KMS-11 (cell line): ENCODE data around the gene HELZ.
A peak's percentile ranks its signal among the peaks of the same experiment; 100 is the strongest.

Experiments
- H2AFZ ChIP-seq: fragments of 200-600 bp; sonication (generic); 2 replicates; pipeline ENCODE4 v1.6.1; 2016; ENCODE audit warnings: antibody characterized with exemption, mixed run types, low read depth
- H3K27ac ChIP-seq: fragments of 200-600 bp; sonication (generic); 2 replicates; pipeline ENCODE4 v1.6.1; 2016; ENCODE audit warnings: mild to moderate bottlenecking, mixed run types
- H3K27me3 ChIP-seq: fragments of 200-600 bp; sonication (generic); 2 replicates; pipeline ENCODE4 v1.6.1; 2017; ENCODE audit warnings: mild to moderate bottlenecking, low read depth, mixed run types, moderate library complexity; ENCODE audit not compliant: insufficient read depth
- H3K36me3 ChIP-seq: fragments of 200-600 bp; sonication (generic); 2 replicates; pipeline ENCODE4 v1.6.1; 2017; ENCODE audit warnings: mild to moderate bottlenecking, mixed run types; ENCODE audit not compliant: insufficient read depth
- H3K4me1 ChIP-seq: fragments of 200-600 bp; sonication (generic); 2 replicates; pipeline ENCODE4 v1.6.1; 2016; ENCODE audit warnings: mild to moderate bottlenecking, low read depth, mixed run types; ENCODE audit not compliant: poor library complexity, severe bottlenecking
- H3K4me2 ChIP-seq: fragments of 200-600 bp; sonication (generic); 2 replicates; pipeline ENCODE4 v1.7.0; 2016; ENCODE audit warnings: mild to moderate bottlenecking, mixed run types
- H3K4me3 ChIP-seq: fragments of 200-600 bp; sonication (generic); IDR thresholded peaks from 2 replicates; pipeline ENCODE4 v1.6.1; 2017; ENCODE audit warnings: low read depth, low read length, mixed read lengths; ENCODE audit not compliant: insufficient read depth
- H3K79me2 ChIP-seq: fragments of 200-600 bp; sonication (generic); 2 replicates; pipeline ENCODE4 v1.6.1; 2016; ENCODE audit warnings: low read depth, mixed run types; ENCODE audit not compliant: insufficient read depth
- H3K9ac ChIP-seq: fragments of 200-600 bp; sonication (generic); 2 replicates; pipeline ENCODE4 v1.6.1; 2016; ENCODE audit warnings: mild to moderate bottlenecking, mixed run types
- H4K20me1 ChIP-seq: fragments of 200-600 bp; sonication (generic); 2 replicates; pipeline ENCODE4 v1.6.1; 2016; ENCODE audit warnings: mild to moderate bottlenecking, mixed run types; ENCODE audit not compliant: insufficient read depth
- CTCF ChIP-seq: fragments of 200-600 bp; sonication (generic); conservative IDR thresholded peaks from 2 replicates; pipeline ENCODE4 v1.6.1; 2017; ENCODE audit warnings: low read depth, mild to moderate bottlenecking, antibody characterized with exemption, low read length, moderate library complexity, mixed read lengths

Gene HELZ

GRCh38 chr17:67221062-67221998 is 23.7 kb downstream of the HELZ start:
- peaks cover 68% of the 10 kb centered on the region for H3K79me2 ChIP-seq
- no peaks in the 10 kb centered on the region for H3K27me3 ChIP-seq
- no peak overlapping the region for H3K4me3 ChIP-seq
- H3K36me3 ChIP-seq: 0 out of 2 replicates have a peak, but pooled peaks cover 5% of the 10 kb centered on the region
- no peak overlapping the region for H3K9ac ChIP-seq
- peak; percentile 63 for TF ChIP-seq CTCF
- no peak overlapping the region for H3K4me2 ChIP-seq
- peaks cover 6% of the 10 kb centered on the region for H3K4me1 ChIP-seq
- H3K27ac ChIP-seq: no peak overlapping the region
- H4K20me1 ChIP-seq: peaks cover 12% of the 10 kb centered on the region
- no peak overlapping the region for H2AFZ ChIP-seq

GRCh38 chr17:67218385-67218950 is 26.5 kb downstream of the HELZ start:
- peaks cover 9% of the 10 kb centered on the region for H4K20me1 ChIP-seq
- peaks cover 5% of the 10 kb centered on the region; the same call in 1 of the 2 replicates for H3K36me3 ChIP-seq

GRCh38 chr17:67217446-67217845 is 27.6 kb downstream of the HELZ start:
- peaks cover 5% of the 10 kb centered on the region; the same call in 1 of the 2 replicates for H3K36me3 ChIP-seq
- no peak for TF ChIP-seq CTCF
- H3K4me2 ChIP-seq: no peak overlapping the region
- H3K27me3 ChIP-seq: no peaks in the 10 kb centered on the region
- no peak overlapping the region for H3K9ac ChIP-seq
- H3K4me1 ChIP-seq: peaks cover 6% of the 10 kb centered on the region
- H3K4me3 ChIP-seq: no peak overlapping the region
- H3K79me2 ChIP-seq: peaks cover 39% of the 10 kb centered on the region
- no peak overlapping the region for H3K27ac ChIP-seq
- peaks cover 9% of the 10 kb centered on the region for H4K20me1 ChIP-seq
- H2AFZ ChIP-seq: no peak overlapping the region

More at GRCh38 chr17:67218385-67218950, 26.5 kb downstream of the HELZ start:
- Histone ChIP-seq H3K4me3 (no peak overlapping the region), H3K27me3 (no peaks in the 10 kb centered on the region), H3K4me2 (no peak overlapping the region), H3K9ac (no peak overlapping the region), H3K27ac (no peak overlapping the region), H2AFZ (no peak overlapping the region), H3K4me1 (peaks cover 6% of the 10 kb centered on the region), H3K79me2 (peaks cover 42% of the 10 kb centered on the region)
- TF ChIP-seq CTCF: no peak

GRCh38 chr17:67216578-67217320 is 28.2 kb downstream of the HELZ start:
- peaks cover 6% of the 10 kb centered on the region for H3K4me1 ChIP-seq
- H3K27me3 ChIP-seq: no peaks in the 10 kb centered on the region
- peaks cover 9% of the 10 kb centered on the region for H4K20me1 ChIP-seq
- H3K27ac ChIP-seq: no peak overlapping the region
- H3K4me2 ChIP-seq: no peak overlapping the region
- H3K4me3 ChIP-seq: no peak overlapping the region
- no peak overlapping the region for H3K9ac ChIP-seq
- H3K79me2 ChIP-seq: peaks cover 32% of the 10 kb centered on the region
- no peak overlapping the region for H2AFZ ChIP-seq
- no peak for TF ChIP-seq CTCF
- H3K36me3 ChIP-seq: peaks cover 5% of the 10 kb centered on the region; the same call in 1 of the 2 replicates
